ENCODE results near the gene NRCAM.
"Not testable (repeated sequence)": the region's sequence is repeated elsewhere in the genome, so short reads cannot be mapped to it uniquely, and the experiment has no call there.

The NRCAM gene

DNA sequence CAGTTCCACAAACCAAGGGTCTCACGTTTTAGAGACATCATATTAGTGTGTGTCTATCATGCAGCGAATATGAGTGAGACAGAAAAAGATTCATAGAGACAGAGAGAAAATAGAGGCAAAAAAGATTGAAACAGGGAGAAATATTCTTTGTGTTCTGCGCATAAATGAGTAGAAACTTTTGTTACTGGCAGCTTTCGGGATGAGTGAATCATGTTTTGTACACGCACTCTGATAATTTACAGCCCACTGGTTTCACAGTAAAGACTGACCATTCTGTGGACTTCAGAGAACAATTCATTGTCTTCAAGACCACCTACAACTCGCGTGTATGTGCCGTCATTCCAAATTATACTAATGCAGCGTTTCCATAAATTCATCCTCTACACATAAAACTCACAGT lies 60.2 kb downstream of the NRCAM start:
- DNase-seq (ENCODE audit: low spot score): no peak

- no peak for DNase-seq (ENCODE audit: low spot score)
Measured at GRCh38 chr7:108395426-108395825, 60.8 kb downstream of the NRCAM start.

DNA sequence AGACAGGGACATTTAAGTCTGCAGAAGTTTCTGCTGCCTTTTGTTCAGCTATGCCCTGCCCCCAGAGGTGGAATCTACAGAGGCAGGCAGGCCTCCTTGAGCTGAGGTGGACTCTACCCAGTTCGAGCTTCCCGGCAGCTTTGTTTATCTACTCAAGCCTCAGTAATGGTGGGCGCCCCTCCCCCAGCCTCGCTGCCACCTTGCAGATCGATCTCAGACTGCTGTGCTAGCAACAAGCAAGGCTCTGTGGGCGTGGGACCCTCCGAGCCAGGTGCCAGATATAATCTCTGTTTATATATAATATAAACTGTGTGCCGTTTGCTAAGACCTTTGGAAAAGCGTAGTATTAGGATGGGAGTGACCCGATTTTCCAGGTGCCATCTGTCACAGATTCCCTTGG lies 63.1 kb downstream of the NRCAM start:
- DNase-seq (ENCODE audit: low spot score): not testable (repeated sequence)

- DNase-seq (ENCODE audit: low spot score): not testable (repeated sequence)
Measured at GRCh38 chr7:108387686-108388085, 68.5 kb downstream of the NRCAM start.

- no peak for DNase-seq (ENCODE audit: low spot score)
Measured at GRCh38 chr7:108385834-108386422, 70.3 kb downstream of the NRCAM start.

DNA sequence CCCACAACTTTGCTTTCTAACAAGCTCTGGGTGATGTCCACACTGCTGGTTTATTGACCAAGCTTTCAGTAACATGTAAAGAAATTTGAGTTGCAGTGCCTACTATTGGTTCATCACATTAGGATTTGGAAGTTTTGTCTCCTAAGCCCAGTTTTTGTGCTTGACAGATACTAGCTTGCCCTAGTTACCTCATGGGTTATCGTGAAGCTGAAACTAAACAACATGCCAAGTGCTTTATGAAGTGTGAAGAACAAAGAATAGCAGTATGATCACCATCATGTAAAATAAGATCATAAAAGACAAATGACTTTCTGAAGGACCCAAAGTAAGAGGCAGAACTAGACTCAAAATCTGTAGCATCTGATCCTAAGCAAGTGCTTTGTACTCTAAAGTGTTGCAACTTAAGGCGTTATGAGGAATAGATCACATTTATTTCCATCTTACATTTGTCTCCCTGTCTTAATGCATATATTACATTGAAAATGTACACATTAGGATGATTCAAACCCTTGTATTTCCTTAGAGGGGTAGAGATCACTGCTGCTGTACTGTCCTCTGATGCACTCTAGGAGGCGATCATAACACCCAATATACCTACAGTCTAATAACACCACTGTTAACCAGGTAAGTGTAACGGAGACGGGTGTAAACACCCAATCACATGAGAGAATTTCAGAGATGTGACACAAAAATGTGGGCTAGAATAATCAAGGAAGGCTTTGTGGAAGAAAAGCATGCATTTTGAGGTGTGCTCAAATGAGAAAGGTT lies 71.3 kb downstream of the NRCAM start:
- DNase-seq (ENCODE audit: low spot score): no peak

DNA sequence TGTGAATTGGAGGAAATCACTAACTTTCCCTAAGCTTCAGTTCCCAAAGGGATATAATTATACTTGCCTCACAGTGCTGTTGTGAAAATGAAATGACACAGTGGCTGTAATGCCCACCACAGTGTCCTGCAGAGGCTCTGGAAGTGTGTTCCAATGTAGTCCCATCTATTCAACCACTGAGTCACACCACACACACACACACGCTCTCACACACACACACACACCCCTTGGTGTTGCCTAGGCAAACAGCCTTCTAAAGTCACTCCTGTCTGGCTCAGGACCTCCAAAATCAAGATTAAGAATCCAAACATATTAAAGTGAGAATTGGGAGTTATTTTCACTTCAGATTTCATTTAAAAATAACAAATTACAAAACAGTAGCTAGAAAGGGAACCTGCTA lies 73.3 kb downstream of the NRCAM start:
- DNase-seq (ENCODE audit: low spot score): no peak

DNA sequence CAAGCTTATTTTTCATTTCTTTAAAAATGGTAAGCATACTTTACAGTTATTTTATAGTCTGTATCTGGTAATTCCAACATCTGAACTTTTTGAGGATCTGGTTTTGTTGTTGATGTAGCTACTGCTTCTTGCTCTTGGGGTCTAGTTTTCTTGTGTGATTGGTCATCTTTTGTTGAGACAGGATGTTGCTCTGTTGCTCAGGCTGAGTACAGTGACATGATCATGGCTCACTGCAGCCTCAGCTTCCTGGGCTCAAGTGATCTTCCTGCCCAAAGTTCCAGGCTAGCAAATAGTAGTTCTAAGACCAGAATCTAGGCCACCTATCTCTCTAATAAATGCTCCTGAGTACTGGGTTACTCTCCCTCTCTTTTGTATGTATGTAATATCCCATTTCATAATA lies 75.7 kb downstream of the NRCAM start:
- no peak for DNase-seq (ENCODE audit: low spot score)

DNA sequence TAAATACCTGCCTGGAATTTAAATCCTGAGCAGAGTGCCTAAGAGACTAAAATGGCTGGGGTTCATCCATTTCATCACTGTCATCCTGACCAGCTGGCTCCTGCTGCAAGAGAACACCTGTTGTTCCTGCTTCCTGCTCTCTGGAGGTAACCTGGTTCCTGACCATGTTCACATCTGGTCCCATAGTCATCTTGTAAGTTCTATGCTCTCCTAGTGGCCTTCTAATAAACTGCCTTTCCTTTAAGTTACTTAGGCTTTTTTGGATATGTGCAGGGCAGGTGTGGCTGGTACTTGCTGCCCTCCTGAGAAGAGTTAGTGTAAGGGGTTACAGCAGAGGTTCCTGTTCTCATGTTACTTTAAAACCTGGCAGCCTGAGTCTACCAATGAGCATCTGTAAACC lies 80.0 kb downstream of the NRCAM start:
- DNase-seq (ENCODE audit: low spot score): no peak

- no peak for DNase-seq (ENCODE audit: low spot score)
Measured at GRCh38 chr7:108375668-108376067, 80.6 kb downstream of the NRCAM start.

DNA sequence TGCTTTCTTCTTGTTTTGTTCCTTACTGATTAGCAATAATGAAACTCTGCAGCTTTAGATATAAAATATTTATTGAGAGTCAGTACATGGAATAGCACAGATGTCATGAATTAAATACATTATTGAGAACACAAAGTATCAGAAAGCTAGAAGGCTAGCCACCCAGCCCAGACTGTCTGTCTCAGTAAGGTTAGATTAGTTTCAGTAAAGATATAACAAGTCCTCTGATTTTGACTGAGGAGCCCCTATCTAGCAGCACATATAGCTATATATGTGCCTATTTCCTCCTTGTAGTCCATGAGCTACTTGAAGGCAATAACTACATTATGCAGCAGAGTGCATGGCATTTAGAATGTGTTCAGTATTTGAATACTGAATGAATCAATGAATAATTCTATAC lies 81.3 kb downstream of the NRCAM start:
- no peak for DNase-seq (ENCODE audit: low spot score)

GRCh38 chr7:108372618-108373017 lies 83.6 kb downstream of the NRCAM start:
- no peak for DNase-seq (ENCODE audit: low spot score)

DNA sequence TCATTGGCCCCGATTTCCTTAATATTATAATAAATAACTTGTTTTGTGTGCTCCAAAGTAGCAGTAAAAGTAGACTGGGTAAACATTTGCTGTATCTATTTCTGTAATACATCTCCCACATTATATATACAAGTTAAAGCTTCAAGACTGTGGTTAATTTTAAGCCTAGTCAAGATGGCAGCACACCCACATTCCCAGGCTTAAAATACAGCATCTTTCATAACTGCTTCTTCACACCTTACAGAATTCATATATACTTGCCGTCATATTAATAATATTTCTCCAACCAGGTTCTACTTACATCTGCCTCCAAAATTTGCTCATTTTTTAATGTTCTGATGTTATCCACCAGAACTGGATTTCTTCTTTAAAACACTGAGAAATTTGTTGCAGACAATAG lies 85.6 kb downstream of the NRCAM start:
- no peak for DNase-seq (ENCODE audit: low spot score)

DNA sequence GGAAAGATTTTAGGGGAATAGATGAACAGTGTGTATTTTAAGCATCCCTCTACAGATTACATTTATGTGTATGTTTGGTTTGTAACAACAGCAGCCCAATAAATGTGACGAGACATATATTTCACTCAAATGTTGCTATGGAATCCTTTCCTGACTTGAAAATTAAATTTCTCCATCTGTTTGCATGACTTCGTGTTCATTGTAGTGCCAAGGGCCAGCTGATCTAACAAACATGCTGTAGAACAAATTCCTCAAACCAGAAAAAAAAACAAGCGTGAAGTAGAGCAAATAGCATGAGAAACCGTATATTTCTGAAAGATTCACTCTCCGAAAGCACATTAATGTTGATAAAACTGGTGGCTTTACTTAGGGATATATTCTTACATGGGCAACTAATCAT lies 87.8 kb downstream of the NRCAM start:
- no peak for DNase-seq (ENCODE audit: low spot score)

DNA sequence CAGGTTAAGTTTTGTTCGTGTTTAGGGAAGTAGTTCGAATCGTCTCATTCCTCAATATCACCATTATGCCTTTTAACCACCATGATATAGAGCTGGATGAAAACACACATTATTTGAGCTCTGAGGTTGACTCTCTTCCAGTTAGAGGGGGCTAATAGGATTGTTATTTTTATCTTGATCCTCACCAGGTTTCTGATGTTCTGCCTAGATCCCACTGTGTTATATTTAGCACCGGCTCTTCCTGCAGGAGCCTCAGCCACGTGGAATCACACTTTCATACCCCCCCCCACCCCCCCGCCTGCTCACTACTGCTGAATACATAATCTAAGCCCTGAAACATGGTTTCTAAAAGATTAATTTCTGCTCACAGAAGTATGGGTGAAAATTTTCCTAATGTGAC lies 88.3 kb downstream of the NRCAM start:
- no peak for DNase-seq (ENCODE audit: low spot score)

DNA sequence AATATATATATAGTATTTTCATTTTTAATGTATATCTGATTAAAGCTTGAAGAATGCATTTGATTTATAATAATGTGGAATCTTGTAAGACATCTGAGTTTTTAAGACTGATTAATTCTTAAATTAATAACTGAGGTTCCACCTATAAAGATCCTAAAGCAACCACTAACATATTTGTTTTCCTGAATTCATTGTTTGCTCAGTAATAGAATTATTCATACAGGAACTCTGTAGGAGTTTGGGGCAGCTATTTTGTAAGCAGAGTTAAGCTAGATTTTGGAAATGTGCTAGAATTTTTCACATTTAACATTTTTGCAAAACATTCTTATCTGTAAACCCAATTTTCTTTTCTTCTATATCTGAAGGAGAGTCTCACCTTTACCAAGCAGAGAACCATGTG lies 88.9 kb downstream of the NRCAM start:
- no peak for DNase-seq (ENCODE audit: low spot score)

GRCh38 chr7:108363659-108364058 lies 92.6 kb downstream of the NRCAM start:
- no peak for DNase-seq (ENCODE audit: low spot score)

- DNase-seq (ENCODE audit: low spot score): no peak
Measured at GRCh38 chr7:108360058-108360800, 96.0 kb downstream of the NRCAM start.

- peak; percentile 16 for DNase-seq (ENCODE audit: low spot score)
Measured at GRCh38 chr7:108358553-108358952, 97.7 kb downstream of the NRCAM start.

DNA sequence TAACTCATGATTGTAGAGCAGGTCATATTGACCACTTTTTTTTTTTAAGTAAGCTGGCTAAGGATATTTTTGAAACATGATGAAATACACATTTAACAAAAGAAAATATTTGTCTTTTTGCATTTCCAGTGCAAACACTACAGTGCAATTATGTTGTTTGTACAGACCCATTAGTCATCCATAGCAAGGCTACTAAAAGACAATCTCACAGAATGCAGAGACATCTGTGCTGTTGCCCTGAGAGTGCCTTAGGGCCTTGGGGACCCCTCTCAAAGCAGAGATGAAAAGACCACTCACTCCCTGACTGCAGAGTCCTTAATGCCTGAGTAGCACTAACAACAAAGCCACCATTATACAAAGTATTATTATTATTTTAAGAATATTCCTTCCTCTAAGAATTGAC lies 104.5 kb downstream of the NRCAM start:
- no peak for DNase-seq (ENCODE audit: low spot score)

DNA sequence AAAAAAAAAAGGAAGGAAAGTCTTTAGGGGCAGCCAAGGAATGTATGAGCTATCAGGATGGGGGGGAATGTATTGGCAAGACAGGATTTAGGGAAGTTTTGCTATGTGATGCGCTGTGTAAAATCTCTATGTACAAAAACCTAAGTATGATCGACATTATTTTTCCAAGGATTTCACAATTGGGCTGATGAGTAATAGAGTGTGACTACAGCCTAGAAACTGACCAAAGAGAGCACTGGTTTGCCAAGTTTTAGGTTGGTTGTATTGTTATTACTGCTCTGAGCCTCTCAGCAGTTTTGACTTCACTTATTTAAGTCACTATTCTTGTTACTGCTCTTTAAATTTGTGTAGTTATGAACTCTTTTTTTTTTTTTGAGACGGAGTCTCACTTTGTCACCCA lies 107.3 kb downstream of the NRCAM start:
- DNase-seq (ENCODE audit: low spot score): no peak

DNA sequence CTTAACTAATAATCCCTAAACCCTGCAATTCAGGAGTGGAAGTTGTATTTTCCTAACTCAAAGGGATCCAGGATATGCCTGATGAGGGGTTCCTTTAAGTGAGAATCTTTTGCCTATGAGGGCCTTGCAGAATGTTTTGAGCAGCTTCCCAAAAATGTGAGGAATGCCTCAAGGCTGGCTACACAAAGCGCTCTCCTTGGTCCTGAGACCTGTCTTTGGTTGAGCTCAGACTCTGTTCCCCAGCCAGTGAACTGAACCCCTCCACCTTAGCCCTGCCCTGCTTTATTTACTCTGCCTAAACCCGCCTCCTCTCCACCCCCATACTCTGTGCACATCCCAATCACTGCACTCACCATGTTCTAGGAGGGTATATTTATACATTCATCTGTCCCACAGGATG lies 108.6 kb downstream of the NRCAM start:
- DNase-seq (ENCODE audit: low spot score): no peak

DNA sequence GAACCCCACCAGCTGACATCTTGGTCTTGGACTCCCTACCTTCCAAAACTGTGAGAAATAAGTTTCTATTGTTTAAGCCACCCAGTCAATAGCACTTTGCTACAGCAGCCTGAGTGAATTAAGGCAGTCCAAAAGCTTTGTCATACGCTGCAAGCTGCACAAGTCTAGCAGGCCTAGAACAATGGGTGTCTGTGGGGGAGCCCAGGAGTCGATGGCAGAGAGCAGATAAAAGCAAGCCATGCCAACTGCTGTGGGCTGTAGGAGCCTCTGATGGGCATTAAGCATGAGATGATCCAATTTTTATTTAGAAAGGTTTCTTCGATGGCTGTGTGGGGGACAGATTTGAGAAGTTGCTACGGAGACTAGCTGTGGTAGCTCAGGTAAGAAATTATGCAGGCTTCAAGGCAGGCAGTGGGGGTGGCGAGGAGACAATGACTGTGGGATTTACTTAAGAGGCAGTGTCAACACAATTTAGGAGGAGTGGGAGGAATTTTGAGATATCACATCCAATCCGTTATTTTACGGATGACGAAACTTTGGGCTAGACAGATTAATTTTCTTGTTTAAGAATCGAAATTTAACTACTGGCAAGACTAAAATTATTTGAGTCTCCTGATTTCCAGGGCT lies 110.4 kb downstream of the NRCAM start:
- no peak for DNase-seq (ENCODE audit: low spot score)

All from LoVo (cell line).